Measurements from ENCODE around the gene FLOT1. TPM values are rescaled to one million over a fixed set of nuclear protein-coding genes. Genes with fewer than 3 reads are reported as not detected.

The FLOT1 gene, protein sequence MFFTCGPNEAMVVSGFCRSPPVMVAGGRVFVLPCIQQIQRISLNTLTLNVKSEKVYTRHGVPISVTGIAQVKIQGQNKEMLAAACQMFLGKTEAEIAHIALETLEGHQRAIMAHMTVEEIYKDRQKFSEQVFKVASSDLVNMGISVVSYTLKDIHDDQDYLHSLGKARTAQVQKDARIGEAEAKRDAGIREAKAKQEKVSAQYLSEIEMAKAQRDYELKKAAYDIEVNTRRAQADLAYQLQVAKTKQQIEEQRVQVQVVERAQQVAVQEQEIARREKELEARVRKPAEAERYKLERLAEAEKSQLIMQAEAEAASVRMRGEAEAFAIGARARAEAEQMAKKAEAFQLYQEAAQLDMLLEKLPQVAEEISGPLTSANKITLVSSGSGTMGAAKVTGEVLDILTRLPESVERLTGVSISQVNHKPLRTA
- total RNA-seq (2021) = 116 and 120 TPM in 2 replicates
- percentile 70 among the genes with signal in this experiment for Bru-seq, nascent RNA
- BruChase-seq, experiment 1, labeled RNA remaining after a 2-hour chase = percentile 78 among the genes with signal in this experiment
- BruChase-seq, experiment 2, labeled RNA remaining after a 6-hour chase = percentile 81 among the genes with signal in this experiment
- long read RNA-seq, transcript FLOT1-201 (13 exons, 1,912 nt) = major isoform, 212 of 385 reads
- long read RNA-seq, partial matches to known transcripts = 87 of 385 reads
- long read RNA-seq, other reads (novel, unspliced or antisense) = 83 of 385 reads

DNA sequence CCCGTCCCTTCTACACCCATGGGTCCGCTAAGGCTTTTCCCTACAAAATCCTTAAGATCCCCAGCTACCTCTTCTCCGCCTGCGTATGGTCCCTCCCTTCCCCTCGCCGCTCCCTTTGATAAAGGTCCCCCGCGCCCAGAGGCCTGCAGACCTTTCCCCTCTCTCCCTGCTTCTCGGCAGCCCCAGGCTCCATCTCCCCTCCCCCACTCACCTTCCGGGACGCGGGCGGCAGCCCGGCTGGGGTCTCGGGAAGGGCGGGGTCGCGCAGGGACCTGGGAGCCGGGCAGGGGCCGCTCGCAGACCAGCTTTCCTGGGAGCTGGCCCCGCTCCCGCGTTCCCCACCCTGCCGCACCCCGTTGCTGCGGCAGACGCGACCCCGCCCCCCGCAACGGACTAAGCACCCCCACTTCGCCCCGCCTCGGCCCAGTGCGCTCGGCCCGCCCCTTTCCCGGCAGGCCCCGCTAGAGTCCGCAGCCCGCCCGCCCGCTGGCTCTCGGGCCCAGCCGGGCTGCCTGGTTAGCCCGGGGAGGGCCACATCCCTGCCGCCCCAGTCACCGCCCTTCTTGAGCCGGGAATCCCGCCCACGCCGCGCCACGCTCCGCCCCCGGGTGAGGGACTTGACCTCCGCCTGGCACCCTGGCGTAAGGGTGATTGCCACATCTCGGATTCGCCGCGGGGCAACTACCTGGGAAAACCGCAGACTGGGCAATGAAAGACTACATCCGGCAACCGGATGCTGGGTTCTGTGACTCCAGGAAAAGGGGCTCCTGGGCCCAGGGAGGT, at the start of gene FLOT1:
FLOT1 (minus strand) TSS at position 372 of the 783 bp plus-strand sequence. CDS start 498 bp downstream, outside the sequence.
- peak; percentile 92 for DNase-seq (ENCODE audit: low spot score)

DNA sequence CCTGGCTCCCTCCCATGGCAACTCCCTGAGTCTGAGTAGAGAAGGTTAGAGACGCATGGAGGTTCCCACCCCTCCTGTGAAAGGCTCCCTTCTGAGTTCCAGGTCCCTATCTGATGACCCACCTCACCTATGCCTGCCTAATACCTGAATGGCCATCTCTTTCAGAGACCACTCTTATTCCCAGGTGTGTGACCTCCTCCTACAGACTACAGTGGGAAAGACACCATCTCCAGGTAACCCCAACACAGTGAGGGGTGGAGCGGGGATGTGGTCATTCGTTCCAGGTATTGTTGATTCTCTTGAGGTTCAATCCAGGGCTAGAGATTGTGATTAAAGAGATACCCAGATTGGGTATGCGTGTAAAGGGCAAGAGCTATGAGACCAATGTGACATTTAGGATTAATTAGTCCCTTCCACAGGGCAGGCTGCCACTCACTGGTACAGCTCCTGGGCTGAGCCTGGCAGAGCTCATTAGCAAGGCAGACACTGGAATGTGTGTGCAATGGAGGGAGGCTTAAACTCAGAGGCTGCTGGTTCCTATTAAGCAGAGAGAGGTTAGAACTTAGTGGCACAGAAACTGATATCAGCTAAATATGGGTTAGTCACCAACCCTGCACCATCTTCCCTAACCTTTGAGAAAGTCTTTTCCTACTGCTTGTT, 48.4 kb upstream of the FLOT1 start:
- H3K9me3 ChIP-seq (ENCODE audit: low read depth, low read length, poor library complexity, severe bottlenecking) = no peaks in the 10 kb centered on the region
- no peak for TF ChIP-seq EZH2 (IDR thresholded peaks at IDR 0.05; ENCODE audit: borderline replicate concordance, low read depth, low read length, poor library complexity, severe bottlenecking)
- TF ChIP-seq, protein P1, sequence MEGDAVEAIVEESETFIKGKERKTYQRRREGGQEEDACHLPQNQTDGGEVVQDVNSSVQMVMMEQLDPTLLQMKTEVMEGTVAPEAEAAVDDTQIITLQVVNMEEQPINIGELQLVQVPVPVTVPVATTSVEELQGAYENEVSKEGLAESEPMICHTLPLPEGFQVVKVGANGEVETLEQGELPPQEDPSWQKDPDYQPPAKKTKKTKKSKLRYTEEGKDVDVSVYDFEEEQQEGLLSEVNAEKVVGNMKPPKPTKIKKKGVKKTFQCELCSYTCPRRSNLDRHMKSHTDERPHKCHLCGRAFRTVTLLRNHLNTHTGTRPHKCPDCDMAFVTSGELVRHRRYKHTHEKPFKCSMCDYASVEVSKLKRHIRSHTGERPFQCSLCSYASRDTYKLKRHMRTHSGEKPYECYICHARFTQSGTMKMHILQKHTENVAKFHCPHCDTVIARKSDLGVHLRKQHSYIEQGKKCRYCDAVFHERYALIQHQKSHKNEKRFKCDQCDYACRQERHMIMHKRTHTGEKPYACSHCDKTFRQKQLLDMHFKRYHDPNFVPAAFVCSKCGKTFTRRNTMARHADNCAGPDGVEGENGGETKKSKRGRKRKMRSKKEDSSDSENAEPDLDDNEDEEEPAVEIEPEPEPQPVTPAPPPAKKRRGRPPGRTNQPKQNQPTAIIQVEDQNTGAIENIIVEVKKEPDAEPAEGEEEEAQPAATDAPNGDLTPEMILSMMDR (conservative IDR thresholded peaks at IDR 0.05; ENCODE audit: low read depth, low read length) = no peak
- no peak for DNase-seq (ENCODE audit: low spot score)
- H3K36me3 ChIP-seq (ENCODE audit: insufficient read depth, low read length, poor library complexity, severe bottlenecking) = no peaks in the 10 kb centered on the region
- POLR2A ChIA-PET (ENCODE audit: low non-redundant PET) = no interaction called here
- BruUV-seq (replicated peaks) = no TSS peak
- no peak overlapping the region for H3K27ac ChIP-seq (ENCODE audit: low read depth, low read length, poor library complexity, severe bottlenecking)
- intact Hi-C loops (cut with micrococcal nuclease; ENCODE audit: unreplicated experiment) = no loop called here
- H3K27me3 ChIP-seq (replicated peaks; ENCODE audit: insufficient read depth, low read depth, low read length, poor library complexity) = no peaks in the 10 kb centered on the region
- CTCF ChIA-PET = no interaction called here
- H3K4me1 ChIP-seq (ENCODE audit: insufficient read depth, low read length, poor library complexity, severe bottlenecking) = no peaks in the 10 kb centered on the region
- no peak overlapping the region for H3K4me3 ChIP-seq (ENCODE audit: low read depth, low read length, poor library complexity, severe bottlenecking)

More for the DNA sequence above, at the start of gene FLOT1:
- ChIA-PET CTCF (no interaction called here), POLR2A (ENCODE audit: low non-redundant PET) (no interaction called here)
- Histone ChIP-seq H3K36me3 (ENCODE audit: insufficient read depth, low read length, poor library complexity, severe bottlenecking) (peaks cover 36% of the 10 kb centered on the region), H3K4me1 (ENCODE audit: insufficient read depth, low read length, poor library complexity, severe bottlenecking) (peaks cover 11% of the 10 kb centered on the region), H3K27me3 (replicated peaks; ENCODE audit: insufficient read depth, low read depth, low read length, poor library complexity) (no peaks in the 10 kb centered on the region), H3K9me3 (ENCODE audit: low read depth, low read length, poor library complexity, severe bottlenecking) (no peaks in the 10 kb centered on the region), H3K4me3 (ENCODE audit: low read depth, low read length, poor library complexity, severe bottlenecking) (peak within 1 kb of the TSS; percentile 90), H3K27ac (ENCODE audit: low read depth, low read length, poor library complexity, severe bottlenecking) (peak within 1 kb of the TSS; percentile 80)
- intact Hi-C loops (cut with micrococcal nuclease; ENCODE audit: unreplicated experiment) = loop anchor here (2.0 to 5.0 kb wide), 3 partner anchors 80 to 345 kb away; no protein-coding TSS in a partner anchor
- TF ChIP-seq, protein P1 (conservative IDR thresholded peaks at IDR 0.05; ENCODE audit: low read depth, low read length) = no peak
- TF ChIP-seq EZH2 (IDR thresholded peaks at IDR 0.05; ENCODE audit: borderline replicate concordance, low read depth, low read length, poor library complexity, severe bottlenecking) = no peak
- BruUV-seq (replicated peaks) = no TSS peak

DNA sequence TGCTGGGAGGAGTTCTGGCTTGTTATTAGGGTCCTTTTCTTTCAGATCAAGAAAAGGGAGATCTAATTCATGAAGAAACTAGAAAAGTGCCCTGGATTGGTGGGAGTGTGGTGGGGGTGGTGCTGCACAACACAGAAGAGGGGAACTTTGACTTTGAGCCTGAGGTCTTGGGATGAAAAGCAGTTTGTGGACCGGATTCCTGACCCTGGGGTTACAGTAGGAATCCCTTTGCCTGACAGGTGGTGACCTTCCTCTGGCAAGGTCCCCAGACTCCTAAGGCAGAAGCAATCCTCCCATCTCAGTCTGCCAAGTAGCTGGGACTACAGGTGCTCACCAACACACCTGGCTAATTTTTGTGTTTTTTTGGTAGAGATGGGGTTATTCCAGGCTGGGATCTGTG, 47.1 kb upstream of the FLOT1 start:
- CTCF ChIA-PET = no interaction called here
- DNase-seq (ENCODE audit: low spot score) = no peak
- TF ChIP-seq, protein P1 (conservative IDR thresholded peaks at IDR 0.05; ENCODE audit: low read depth, low read length) = no peak
- TF ChIP-seq EZH2 (IDR thresholded peaks at IDR 0.05; ENCODE audit: borderline replicate concordance, low read depth, low read length, poor library complexity, severe bottlenecking) = no peak
- Histone ChIP-seq H3K27me3 (replicated peaks; ENCODE audit: insufficient read depth, low read depth, low read length, poor library complexity) (no peaks in the 10 kb centered on the region), H3K4me1 (ENCODE audit: insufficient read depth, low read length, poor library complexity, severe bottlenecking) (no peaks in the 10 kb centered on the region), H3K9me3 (ENCODE audit: low read depth, low read length, poor library complexity, severe bottlenecking) (no peaks in the 10 kb centered on the region), H3K4me3 (ENCODE audit: low read depth, low read length, poor library complexity, severe bottlenecking) (no peak overlapping the region), H3K36me3 (ENCODE audit: insufficient read depth, low read length, poor library complexity, severe bottlenecking) (no peaks in the 10 kb centered on the region), H3K27ac (ENCODE audit: low read depth, low read length, poor library complexity, severe bottlenecking) (no peak overlapping the region)
- intact Hi-C loops (cut with micrococcal nuclease; ENCODE audit: unreplicated experiment) = no loop called here
- BruUV-seq (replicated peaks) = no TSS peak
- POLR2A ChIA-PET (ENCODE audit: low non-redundant PET) = no interaction called here
